ENCODE data around the gene ORC5.

DNA sequence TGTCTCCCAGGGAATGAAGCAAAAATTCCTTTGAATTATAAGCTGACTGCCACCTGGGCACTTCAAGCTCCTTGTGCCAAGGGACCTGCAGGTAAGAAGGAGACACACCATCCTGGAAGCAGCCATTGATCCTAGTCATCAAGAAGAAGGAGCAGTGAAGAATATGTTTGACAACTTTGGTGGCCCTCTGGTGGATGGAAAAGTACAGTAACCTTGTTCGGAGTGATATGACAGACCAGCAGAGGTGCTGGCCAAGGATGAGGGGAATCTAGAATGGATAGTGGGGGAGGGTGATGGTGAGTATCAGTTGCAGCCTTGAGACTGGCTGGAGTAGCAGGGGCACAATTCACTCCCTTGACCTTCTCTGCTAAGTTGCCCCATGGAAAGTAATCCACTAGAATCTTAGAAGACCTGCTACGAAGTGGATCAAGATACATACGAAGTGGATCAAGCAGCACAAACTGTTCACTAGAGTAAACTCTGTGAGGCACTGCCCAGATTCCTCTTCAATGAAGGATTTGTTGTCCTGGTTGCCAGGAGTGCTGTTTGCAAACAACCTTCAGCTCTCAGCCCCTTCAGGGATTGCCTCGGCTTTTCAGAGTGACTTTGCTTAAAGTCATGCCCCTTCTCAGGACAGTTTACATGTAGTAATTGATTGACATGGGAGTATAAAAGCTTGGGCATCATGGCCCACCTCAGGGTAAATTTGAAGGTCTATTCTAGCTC, 44.8 kb upstream of the ORC5 start:
- TF ChIP-seq EZH2phosphoT487 (IDR thresholded peaks at IDR 0.05; ENCODE audit: low read depth): no peak
- TF ChIP-seq, protein P1, sequence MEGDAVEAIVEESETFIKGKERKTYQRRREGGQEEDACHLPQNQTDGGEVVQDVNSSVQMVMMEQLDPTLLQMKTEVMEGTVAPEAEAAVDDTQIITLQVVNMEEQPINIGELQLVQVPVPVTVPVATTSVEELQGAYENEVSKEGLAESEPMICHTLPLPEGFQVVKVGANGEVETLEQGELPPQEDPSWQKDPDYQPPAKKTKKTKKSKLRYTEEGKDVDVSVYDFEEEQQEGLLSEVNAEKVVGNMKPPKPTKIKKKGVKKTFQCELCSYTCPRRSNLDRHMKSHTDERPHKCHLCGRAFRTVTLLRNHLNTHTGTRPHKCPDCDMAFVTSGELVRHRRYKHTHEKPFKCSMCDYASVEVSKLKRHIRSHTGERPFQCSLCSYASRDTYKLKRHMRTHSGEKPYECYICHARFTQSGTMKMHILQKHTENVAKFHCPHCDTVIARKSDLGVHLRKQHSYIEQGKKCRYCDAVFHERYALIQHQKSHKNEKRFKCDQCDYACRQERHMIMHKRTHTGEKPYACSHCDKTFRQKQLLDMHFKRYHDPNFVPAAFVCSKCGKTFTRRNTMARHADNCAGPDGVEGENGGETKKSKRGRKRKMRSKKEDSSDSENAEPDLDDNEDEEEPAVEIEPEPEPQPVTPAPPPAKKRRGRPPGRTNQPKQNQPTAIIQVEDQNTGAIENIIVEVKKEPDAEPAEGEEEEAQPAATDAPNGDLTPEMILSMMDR (IDR thresholded peaks at IDR 0.05; ENCODE audit: low read depth, low read length): peak; percentile 41

Data from OCI-LY3 (cell line).